GM12878 (cell line): ENCODE data around the gene C9orf72. TPM values are rescaled to one million over a fixed set of nuclear protein-coding genes. Genes with fewer than 3 reads are reported as not detected.

Source experiments
- ATAC-seq: fragments of 200-7000 bp; cut with Tn5 transposase; 3 replicates; pipeline ENCODE4 v1.9.1; 2020; ENCODE audit warnings: mild to moderate bottlenecking, moderate library complexity
- BruUV-seq: library from RNA; stranded (reverse); fragments of 400-500 nt; replicated peaks from 2 replicates; lab custom pipeline; 2021; lab: Mats Ljungman, UMichigan
- CTCF ChIA-PET: fragments of 300-600 bp; sonication (Branson Sonifier 250); formaldehyde crosslinking; extraction: SDS; loops from one replicate; lab custom pipeline; 2021; ENCODE audit warnings: inconsistent platforms; lab: Yijun Ruan, JAX
- POLR2A ChIA-PET: fragments of 350-600 bp; formaldehyde crosslinking; extraction: SDS; loops from one replicate; lab custom pipeline; 2021; ENCODE audit warnings: inconsistent platforms; lab: Charles Lee
- RAD21 ChIA-PET: fragments of 300-600 bp; sonication (Branson Sonifier 250); formaldehyde crosslinking; loops from one replicate; lab custom pipeline; 2023; ENCODE audit warnings: antibody characterized with exemption; ENCODE audit not compliant: unreplicated experiment; lab: Charles Lee
- SMC1A ChIA-PET: fragments of 300-600 bp; sonication (Branson Sonifier 250); formaldehyde crosslinking; loops from one replicate; lab custom pipeline; 2023; ENCODE audit not compliant: unreplicated experiment, uncharacterized antibody; lab: Charles Lee
- DNase-seq: peaks from one replicate; pipeline ENCODE4 v3.0.0-alpha.2; 2011; ENCODE audit warnings: low read depth, low spot score
- FAIRE-seq: peaks from 3 replicates; lab custom pipeline; 2011; peaks lifted over from hg19 to GRCh38; lab: Jason Lieb, UNC
- H2AFZ ChIP-seq: 2 replicates; pipeline ENCODE4 v1.6.0; 2011; ENCODE audit warnings: low read depth, low read length, control low read depth; ENCODE audit not compliant: control insufficient read depth
- H3K27ac ChIP-seq: 2 replicates; pipeline ENCODE4 v1.5.1; 2011; ENCODE audit warnings: control low read depth; ENCODE audit not compliant: control insufficient read depth, insufficient read depth
- H3K27me3 ChIP-seq, 2 experiments: replicated peaks in 1 of 2; 2 replicates each; pipeline versions ENCODE4 v1.6.0 to v1.6.1; 2011; ENCODE audit warnings: low read length in 1 of 2; ENCODE audit not compliant: control insufficient read depth in 2 of 2, insufficient read depth in 2 of 2
- H3K36me3 ChIP-seq, 2 experiments: 2 replicates each; pipeline ENCODE4 v1.5.1; 2011; ENCODE audit warnings: low read length in 1 of 2; ENCODE audit not compliant: control insufficient read depth in 2 of 2, insufficient read depth in 2 of 2
- H3K4me1 ChIP-seq: 2 replicates; pipeline ENCODE4 v1.6.1; 2011; ENCODE audit warnings: mild to moderate bottlenecking, low read length, moderate library complexity, mixed read lengths; ENCODE audit not compliant: control insufficient read depth, insufficient read depth
- H3K4me2 ChIP-seq: 2 replicates; pipeline ENCODE4 v1.6.0; 2011; ENCODE audit warnings: control low read depth; ENCODE audit not compliant: control insufficient read depth, insufficient read depth
- H3K4me3 ChIP-seq: fragments of 200-600 bp; sonication (generic); 2 replicates; pipeline ENCODE4 v1.5.1; 2016
- H3K79me2 ChIP-seq: 2 replicates; pipeline ENCODE4 v1.6.0; 2011; ENCODE audit warnings: low read length; ENCODE audit not compliant: control insufficient read depth, insufficient read depth
- H3K9ac ChIP-seq: 2 replicates; pipeline ENCODE4 v1.8.0; 2011; ENCODE audit warnings: low read length, control low read depth, mixed read lengths; ENCODE audit not compliant: control insufficient read depth, insufficient read depth
- H3K9me3 ChIP-seq: replicated peaks from 3 replicates; pipeline ENCODE4 v1.5.1; 2011; ENCODE audit warnings: mild to moderate bottlenecking, low read length; ENCODE audit not compliant: control insufficient read depth, insufficient read depth
- H4K20me1 ChIP-seq: 2 replicates; pipeline ENCODE4 v1.6.0; 2011; ENCODE audit not compliant: control insufficient read depth, insufficient read depth
- RCOR1 ChIP-seq: conservative IDR thresholded peaks from 2 replicates; pipeline ENCODE4 v1.6.1; 2012; ENCODE audit warnings: low read depth, low read length, improper control_type of control experiment
- SIX5 ChIP-seq: IDR thresholded peaks from 2 replicates; pipeline ENCODE4 v1.6.1; 2011; ENCODE audit warnings: mild to moderate bottlenecking, low read depth, low read length, moderate library complexity; ENCODE audit not compliant: severe bottlenecking
- WGBS: methylation state at CpG from one replicate; pipeline ENCODE4 v1.1.6; 2016; ENCODE audit warnings: low lambda C conversion rate; ENCODE audit not compliant: insufficient replicate concordance, insufficient coverage; ENCODE audit errors: missing lambda C conversion rate; 5-methylcytosine and 5-hydroxymethylcytosine counted together
- in situ Hi-C: fragments of 300-500 bp; cut with MboI; formaldehyde crosslinking; loops from 9 replicates; pipeline ENCODE4 v1.14.3; 2018; ENCODE audit warnings: mixed read lengths
- intact Hi-C: fragments of 100-400 bp; cut with micrococcal nuclease; formaldehyde crosslinking; loops from one replicate; pipeline ENCODE4 v1.14.2; 2022; ENCODE audit not compliant: unreplicated experiment
- polyA plus RNA-seq, 11 experiments: library from polyadenylated mRNA; depleted of rRNA in 4 of 11; unstranded in 6 of 11; stranded (reverse) in 5 of 11; fragments of >200 nt; fragmentation: Nextera tagmentation in 4 of 11; fragmentation: Illumina TruSeq in 1 of 11; extraction: Ambion mirVana in 4 of 11; extraction: Trizol in 1 of 11; gene quantifications; 1 replicate in 1 of 11; 2 replicates in 10 of 11; pipeline versions ENCODE4 v1.2.1 to v1.2.3, GENCODE V29; 2011 to 2016; ENCODE audit warnings: inconsistent platforms in 2 of 11, missing spikeins in 2 of 11, low read depth in 1 of 11
- total RNA-seq, 4 experiments: library from RNA; depleted of rRNA in 3 of 4; stranded (reverse); fragments of >200 nt in 3 of 4; fragmentation: Illumina TruSeq in 1 of 4; extraction: Trizol in 1 of 4; gene quantifications; 2 replicates each; pipeline versions ENCODE4 v1.2.1 to v1.2.3, GENCODE V29; 2013 to 2021
- TF ChIP-seq, protein P1 (sequence below): fragments of 450-650 bp; IDR thresholded peaks from 2 replicates; pipeline ENCODE4 v1.6.1; 2017; ENCODE audit warnings: mild to moderate bottlenecking, moderate library complexity

C9orf72 gene
- total and polyA plus RNA-seq, 10 of the 15 experiments (the other 5 are each of a cell fraction or from before 2014, with no cell fraction given), result 4.8 to 9.0 (median 6.4) TPM

DNA sequence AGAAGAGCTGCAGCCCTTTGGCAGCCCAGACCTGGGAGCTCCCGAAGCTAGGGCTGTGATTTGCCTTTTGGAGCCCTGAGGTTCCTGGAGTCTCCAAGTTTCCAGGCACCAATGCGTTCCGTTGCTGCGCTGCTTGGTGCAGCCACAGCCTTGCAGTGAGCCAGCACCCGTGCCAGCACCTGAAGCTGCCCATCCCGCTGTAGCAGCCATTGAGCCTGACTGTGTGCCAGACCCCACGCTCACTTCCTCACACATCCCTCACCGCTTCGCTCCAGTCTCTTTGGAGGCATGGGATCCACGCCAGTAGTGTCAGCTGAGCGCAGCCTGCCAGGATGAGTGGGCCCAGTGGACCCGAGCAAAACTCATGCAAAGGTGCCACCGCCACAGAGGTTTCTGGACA is 22.5 kb upstream of the C9orf72 start:
- no peak overlapping the region for H3K4me2 ChIP-seq
- WGBS, result 50% methylated on average over 13 of the region's 13 CpGs
- H3K36me3 ChIP-seq, result no peaks in the 10 kb centered on the region
- intact Hi-C loops, result no loop called here
- H4K20me1 ChIP-seq, result no peaks in the 10 kb centered on the region
- no peak overlapping the region for H3K9ac ChIP-seq
- no peak overlapping the region for H3K27ac ChIP-seq
- no peak for FAIRE-seq
- SMC1A ChIA-PET, result interaction anchor here (0.6 kb wide), 1 partner anchor 125 kb away, joined by 3 read pairs; no protein-coding TSS in a partner anchor
- BruUV-seq, result no TSS peak
- POLR2A ChIA-PET, result no interaction called here
- TF ChIP-seq, protein P1, sequence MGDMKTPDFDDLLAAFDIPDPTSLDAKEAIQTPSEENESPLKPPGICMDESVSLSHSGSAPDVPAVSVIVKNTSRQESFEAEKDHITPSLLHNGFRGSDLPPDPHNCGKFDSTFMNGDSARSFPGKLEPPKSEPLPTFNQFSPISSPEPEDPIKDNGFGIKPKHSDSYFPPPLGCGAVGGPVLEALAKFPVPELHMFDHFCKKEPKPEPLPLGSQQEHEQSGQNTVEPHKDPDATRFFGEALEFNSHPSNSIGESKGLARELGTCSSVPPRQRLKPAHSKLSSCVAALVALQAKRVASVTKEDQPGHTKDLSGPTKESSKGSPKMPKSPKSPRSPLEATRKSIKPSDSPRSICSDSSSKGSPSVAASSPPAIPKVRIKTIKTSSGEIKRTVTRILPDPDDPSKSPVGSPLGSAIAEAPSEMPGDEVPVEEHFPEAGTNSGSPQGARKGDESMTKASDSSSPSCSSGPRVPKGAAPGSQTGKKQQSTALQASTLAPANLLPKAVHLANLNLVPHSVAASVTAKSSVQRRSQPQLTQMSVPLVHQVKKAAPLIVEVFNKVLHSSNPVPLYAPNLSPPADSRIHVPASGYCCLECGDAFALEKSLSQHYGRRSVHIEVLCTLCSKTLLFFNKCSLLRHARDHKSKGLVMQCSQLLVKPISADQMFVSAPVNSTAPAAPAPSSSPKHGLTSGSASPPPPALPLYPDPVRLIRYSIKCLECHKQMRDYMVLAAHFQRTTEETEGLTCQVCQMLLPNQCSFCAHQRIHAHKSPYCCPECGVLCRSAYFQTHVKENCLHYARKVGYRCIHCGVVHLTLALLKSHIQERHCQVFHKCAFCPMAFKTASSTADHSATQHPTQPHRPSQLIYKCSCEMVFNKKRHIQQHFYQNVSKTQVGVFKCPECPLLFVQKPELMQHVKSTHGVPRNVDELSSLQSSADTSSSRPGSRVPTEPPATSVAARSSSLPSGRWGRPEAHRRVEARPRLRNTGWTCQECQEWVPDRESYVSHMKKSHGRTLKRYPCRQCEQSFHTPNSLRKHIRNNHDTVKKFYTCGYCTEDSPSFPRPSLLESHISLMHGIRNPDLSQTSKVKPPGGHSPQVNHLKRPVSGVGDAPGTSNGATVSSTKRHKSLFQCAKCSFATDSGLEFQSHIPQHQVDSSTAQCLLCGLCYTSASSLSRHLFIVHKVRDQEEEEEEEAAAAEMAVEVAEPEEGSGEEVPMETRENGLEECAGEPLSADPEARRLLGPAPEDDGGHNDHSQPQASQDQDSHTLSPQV, result no peak
- TF ChIP-seq SIX5, result no peak
- TF ChIP-seq RCOR1, result no peak
- no peaks in the 10 kb centered on the region for H3K9me3 ChIP-seq
- DNase-seq, result no peak
- no peak for ATAC-seq
- CTCF ChIA-PET, result interaction anchor here (1.3 kb wide), 1 partner anchor 12 kb away, joined by 3 read pairs; no protein-coding TSS in a partner anchor
- no peaks in the 10 kb centered on the region for H3K79me2 ChIP-seq
- RAD21 ChIA-PET, result no interaction called here
- H2AFZ ChIP-seq, result no peak overlapping the region
- H3K4me1 ChIP-seq, result no peaks in the 10 kb centered on the region
- no peak overlapping the region for H3K4me3 ChIP-seq
- in situ Hi-C loops, result no loop called here
- no peaks in the 10 kb centered on the region for H3K27me3 ChIP-seq
